GM19328 (cell line): ENCODE measurements around the gene PCCA.

Experiments
- ATAC-seq: cut with Tn5 transposase; IDR thresholded peaks from one replicate; pipeline ENCODE4 v1.9.1; 2021; ENCODE audit warnings: mild to moderate bottlenecking, moderate library complexity; ENCODE audit not compliant: unreplicated experiment

The PCCA gene

DNA sequence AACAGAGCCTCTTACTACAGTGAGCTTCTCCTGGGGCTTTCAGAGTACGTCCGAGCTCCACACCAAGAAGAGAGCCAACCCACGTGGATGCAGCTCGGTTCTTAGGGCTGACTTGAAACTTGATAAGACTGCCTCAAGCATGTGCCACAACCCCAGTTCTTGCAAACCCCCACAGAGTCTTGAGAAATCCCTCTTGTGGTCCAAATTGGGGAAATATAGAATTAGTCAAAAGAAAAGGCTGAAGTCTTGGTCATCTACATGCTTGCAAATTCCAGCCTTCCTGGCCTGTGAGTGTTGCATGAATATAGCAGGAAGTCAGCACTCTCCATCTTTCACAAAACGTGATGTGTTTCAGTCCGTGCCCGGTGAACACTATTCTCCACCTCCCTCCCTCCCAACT is 404.5 kb downstream of the PCCA start:
- ATAC-seq: no peak

DNA sequence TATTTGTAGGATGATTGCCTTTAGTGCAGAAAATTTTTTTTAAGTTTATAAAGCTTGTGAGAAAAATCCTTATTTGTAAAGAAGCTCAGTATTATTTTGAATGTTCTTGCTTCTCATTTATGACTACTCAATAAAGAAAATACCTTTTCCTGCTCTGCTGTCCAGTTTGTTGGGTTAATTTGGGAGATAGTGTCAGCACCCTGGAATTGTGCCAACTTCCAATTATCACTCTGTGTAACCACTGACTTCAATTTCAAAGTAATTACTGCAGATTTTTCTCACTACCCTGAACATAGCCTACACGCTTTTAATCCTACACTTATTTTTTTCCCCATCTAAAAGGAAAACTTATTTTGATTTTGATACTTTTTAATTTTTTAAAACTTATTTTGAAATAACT is 406.6 kb downstream of the PCCA start:
- no peak for ATAC-seq

DNA sequence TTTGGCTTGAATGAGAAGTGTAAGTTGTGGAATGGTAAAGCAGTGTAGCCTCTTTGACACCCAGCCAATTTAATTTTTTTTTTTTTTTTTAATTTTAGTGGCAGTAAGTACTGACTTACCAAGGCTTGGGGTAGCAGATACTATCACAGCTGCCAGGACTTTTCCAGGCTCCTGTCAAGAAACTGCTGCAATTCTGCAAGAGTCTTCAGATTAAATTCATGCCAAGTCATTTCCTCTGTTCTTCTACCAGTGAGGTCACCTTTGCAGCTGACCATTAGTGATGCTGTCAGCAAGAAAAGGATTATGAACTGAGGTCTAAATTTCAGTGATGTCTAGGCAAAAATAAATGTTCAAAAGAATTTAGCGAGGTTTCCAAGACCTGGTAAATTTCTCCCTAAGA is 408.5 kb downstream of the PCCA start:
- ATAC-seq: no peak

DNA sequence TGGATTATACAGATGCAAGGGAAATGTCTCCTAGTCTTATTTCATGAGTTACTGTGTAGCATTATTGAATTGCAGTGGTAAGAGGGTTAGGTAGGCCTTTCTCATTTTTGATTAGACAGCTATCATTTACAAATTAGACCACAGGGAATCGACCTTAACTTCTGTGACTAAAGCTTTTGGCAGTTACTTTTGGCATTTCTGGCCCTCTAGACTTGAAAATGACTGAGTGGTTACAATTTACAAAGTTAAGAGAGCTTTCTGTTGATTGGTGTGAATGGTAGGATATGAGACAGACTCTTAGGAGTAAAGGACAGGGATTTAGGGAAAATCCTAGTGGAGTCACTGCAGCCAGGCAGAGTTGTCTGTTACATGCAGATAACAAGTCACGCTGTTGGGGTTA is 413.6 kb downstream of the PCCA start:
- ATAC-seq: no peak

DNA sequence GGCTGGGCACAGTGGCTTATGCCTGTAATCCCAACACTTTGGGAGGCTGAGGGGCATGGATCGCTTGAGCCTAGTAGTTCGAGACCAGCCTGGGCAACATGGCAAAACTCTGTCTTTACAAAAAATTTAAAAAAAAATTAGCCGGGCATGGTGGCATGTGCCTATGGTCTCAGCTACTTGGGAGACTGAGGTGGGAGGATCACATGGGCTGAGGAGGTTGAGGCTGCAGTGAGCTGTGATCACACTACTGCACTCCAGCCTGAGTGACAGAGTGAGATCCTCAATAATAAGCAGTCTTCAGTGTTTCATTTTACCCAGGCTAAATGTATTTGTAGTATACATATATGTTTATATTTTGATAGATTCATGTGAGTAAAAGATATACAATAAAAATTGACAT is 414.7 kb downstream of the PCCA start:
- no peak for ATAC-seq

DNA sequence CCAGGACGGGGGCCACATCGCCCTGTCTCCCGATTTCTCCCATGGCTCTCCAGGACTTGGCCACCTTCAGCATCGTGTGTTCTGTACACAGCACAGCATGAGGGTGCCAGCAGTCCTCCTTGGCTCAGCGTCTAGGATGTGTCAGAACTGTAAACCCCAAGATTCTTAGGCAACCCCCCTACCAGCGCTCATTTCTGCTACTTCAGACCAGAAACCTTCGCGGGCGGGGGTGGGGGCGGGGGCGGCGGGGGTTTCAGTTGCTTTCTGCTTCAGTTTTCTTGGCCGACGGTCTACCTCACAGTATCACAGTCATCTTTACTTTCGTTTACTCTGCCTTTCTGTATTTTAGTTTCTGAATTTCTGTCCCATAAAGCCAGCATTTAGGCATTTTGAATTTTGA is 417.3 kb downstream of the PCCA start:
- peak; percentile 71 for ATAC-seq

DNA sequence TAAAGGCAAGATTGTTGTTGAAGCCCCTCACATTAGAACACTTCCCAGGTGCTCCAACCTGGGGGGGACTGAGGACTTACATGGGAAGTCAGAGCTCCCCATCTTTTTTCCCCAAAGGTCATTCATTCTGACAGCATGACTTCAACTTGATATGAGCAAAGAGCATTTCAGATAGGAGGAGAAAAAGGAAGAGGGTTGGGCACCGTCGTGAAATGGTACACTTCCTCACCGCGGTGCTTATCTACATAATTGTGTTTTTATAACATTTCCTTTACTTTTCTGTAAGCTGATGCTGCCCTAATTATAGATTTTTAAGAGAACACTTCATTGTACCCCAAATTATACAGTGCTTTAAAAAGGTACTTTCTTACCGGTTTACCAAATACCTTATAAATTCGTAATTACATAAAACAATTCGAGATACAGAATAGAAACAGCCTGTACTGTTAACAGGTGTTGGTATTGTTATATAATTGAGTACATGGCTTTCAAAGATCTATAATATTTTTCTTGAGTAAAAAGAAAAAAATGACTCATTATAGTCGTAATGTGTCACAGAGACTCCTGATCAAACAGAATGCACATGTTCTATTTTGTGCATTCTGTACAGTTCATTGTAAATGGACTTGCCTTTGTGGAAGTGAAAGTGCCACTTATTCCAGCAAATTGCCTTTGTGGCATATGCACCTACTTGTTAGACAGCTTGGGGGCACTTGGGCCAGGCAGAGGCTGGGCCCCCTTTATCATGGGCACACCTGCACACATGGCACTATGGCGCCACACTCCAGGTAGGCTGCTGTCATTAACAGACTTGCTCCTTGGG is 417.9 kb downstream of the PCCA start:
- ATAC-seq: peak; percentile 26

DNA sequence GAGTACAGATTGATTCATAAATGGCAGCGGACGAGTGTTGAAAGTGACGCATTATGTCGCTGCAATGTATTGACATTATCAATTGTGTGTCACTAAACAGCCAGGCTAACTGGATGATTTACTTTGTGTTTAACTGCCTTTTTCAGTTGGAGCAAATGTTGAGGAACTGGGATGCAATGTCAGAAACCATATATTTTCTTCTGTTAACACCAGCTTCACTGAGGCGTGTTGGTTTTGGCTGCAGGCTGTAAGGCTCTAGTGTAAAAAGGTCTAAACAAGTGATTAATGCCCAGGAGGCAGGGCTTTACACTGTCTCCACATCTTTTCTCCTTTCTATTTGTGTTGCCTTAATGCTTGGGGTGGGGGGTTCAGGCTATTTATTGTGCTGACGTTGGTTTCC is 419.6 kb downstream of the PCCA start:
- ATAC-seq: no peak

DNA sequence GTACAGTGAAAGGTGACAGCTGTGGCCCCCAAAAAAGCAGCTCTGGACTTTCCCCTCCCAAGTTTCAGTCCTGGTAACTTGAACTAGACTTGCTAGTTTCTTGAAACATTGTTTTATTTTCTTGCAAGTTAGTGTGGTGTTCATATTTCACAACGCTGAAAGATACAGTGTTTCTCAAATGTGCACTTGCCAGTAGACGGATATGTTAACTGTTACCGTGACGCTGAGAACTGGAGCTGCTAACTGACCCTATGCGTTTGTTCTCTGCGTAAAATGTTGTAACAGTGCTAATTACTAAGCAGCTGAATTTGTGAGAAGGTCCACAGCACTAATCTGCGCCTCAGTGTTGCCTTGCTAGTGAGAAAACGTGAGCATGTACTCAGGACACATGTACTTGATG is 420.1 kb downstream of the PCCA start:
- no peak for ATAC-seq

DNA sequence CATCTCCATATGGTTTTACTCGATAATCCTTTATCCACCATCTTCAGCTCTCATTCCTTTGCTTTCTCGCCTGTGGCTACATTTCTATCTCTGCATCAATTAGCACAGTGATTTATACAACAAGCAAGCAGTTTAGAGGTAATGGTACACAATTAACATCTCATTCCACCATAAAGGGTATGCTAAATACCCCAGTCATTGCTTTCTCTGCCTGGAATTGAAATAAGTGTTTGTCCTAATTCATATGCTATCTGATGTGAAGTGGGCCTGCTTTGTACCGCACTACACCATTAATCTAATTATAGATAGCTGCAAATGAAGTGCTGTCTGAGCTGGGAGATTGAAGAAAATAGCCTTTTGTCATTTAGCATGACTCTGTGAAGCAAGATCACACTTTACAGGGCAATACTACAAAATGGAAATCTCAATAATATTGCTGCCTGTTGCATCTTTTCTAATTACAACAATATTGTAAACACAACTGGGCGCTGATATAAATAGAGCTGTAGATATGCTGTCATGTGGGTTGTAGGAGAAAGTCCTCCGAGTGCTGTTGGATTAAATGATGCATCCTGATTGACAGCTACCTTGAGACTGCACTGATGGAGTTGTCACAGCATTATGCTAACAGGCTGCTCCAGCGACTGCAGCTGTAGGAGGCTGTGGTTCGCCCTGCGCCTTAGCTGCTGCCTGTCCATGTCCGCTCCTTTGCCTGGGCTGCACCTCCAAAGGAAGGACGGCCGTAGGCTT is 421.5 kb downstream of the PCCA start:
- no peak for ATAC-seq

DNA sequence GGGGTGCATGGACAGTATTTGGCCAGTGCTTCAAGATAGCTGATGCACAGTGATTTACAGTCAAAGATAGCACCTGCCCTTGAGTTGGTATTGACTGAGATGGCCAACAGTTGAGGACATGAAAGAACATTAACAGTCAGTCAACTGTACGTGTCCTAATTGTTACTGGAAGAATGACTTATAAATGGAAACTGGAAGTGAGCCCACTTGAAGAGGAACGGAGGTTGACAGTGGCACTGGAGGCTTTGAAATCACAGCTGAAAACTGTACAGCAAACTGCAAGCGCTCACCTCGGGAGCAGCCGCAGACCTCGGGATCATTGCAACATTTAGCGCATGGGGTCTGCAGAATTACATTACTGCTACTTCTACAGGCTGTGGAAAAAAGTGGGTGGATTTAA is 422.6 kb downstream of the PCCA start:
- ATAC-seq: no peak

DNA sequence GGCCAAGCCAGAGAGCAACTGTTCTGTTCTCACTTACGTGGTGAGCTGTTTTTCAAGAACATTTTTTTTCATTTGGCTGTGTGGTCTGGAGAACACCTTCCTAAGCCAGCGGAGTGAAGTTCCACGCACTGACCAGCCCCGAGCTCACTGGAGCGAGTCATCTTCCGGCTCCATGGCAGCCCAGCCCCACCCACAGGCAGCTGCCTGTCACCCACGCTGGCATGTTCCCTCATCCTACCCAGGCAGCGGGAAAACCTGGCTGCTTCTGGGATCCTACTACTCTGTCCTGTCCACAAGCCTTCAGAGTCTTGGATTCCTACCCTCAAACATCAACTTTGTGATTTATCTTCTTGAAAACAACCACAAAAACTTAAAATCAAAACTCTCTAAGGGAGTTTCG is 423.5 kb downstream of the PCCA start:
- ATAC-seq: no peak

DNA sequence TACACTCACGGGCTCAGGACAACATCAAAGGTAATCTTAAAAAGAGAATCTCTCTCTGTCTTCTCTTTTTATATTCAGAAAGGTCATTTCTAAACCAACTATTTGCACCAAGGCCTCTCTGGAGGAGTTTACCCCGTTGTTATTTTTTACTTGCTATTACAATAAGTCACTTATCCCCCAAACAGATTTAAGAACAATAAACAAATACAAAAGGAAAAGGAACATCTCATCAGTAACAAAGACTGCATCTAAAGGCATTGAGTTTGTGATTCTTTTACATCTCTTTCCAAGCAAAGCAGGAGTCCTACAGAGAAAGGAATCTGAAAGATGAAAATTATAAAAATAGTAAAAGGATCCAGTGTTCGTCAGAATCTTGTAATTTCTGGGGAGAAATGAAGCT is 424.3 kb downstream of the PCCA start:
- no peak for ATAC-seq

DNA sequence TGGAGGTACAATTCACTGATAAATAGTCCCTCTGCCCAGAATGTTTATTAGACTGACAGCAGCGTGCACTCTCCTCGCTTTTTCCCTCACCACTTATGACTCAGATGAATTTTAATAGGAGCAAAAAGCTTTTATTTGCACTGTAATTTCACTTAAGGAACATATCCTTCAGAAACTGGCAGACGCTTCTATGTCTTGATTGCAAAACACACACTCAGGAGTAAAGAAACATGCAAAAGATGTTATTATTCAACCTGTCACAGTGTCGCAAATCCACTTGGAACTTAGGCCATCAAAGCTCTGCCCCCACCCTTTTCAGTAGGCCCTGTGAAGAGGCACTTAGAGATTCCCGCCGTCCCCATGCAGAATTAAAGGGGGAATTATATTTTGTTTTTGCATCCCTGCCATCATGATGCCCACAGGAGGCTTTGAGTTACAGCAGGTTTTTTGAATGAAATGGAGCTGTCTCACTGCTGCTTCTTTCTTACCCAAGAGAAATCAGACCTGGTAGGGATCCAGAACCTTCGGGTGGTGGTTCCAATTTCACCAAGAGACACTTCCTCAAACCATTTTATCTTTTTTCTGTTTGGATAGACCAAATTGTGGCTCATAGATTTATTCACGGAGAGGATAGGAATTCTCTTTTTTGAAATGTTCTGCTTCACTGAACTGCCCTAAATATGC is 425.2 kb downstream of the PCCA start:
- ATAC-seq: no peak

DNA sequence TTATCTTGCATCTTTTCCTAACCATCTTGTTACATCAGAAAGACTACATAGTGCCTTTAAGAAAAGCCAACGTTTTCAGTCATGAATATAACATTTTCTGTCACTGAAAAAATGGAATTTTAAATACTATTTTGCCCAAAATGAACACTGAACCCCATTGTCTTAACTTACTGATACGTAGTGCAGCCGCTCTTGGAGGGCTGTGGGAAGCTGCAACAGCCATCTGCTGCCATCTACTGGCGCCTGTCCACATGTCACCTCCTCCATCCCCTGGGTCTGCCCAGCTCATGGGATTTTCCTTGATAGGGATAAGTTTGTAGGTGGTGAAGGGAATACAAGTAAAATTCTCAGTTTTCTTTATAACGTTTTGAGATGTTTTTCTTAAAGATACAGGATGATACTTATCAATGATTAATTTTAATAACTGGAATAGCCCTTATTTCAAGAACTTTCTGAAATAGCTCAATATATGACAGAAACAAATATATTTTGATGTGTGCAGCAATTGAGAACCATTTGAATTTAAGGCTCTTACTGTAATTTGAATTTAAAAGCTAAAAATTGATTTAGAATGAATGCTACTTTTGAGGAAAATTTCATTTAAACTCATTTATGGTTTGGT is 426.0 kb downstream of the PCCA start:
- ATAC-seq: peak; percentile 90

DNA sequence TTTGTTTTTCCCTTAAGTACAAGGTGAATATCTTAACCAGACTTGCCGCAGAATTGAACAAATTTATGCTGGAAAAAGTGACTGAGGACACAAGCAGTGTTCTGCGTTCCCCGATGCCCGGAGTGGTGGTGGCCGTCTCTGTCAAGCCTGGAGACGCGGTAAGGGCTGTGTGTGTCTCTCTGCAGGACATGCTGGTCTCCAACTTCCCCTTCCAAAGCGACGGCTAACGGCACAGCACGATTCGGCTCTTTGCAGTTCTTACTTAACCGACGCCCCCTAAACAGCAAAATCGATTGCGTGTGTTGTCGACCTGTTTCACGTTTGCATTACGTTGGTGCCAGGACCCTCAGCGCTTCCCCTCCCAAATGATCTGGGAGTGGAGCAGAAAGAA is 426.5 kb downstream of the PCCA start:
- no peak for ATAC-seq

DNA sequence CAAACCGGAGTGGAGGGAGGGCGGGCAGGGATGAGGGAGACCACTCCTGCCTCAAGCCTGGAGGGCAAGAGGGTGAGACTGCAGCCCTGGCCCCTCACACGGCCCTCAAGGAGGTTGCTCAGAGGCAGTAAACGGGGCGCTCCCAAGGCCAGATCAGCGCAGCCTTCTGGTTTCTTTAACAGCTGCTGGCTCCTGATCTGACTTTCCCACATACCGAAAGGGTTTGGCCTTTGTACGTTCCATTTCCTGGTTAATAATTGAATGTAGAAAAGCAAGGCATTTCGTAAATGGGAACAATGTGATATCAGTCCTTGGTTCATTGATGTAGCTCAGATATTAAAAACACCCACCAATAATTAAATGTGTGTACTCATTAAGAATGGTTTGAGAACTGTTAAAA is 428.2 kb downstream of the PCCA start:
- ATAC-seq: no peak

DNA sequence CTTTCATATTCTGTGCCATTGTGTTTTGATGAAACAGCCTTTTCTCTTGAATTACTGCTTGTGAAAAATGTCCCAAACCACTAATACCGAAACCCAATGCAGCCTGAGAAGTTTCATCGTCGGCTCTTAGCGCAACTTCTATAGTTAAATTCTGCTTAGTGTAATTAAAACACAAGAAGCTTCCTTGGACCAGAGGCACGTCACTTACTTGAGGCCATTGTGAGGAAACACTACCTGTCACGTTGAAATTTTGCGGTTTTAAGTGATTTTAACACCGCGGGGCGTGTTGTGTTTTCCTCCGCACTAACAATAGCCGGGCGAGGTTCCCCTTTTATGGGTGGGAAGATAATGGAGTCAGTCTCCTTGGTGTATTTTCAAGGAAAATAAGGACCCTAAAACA is 428.8 kb downstream of the PCCA start:
- no peak for ATAC-seq

DNA sequence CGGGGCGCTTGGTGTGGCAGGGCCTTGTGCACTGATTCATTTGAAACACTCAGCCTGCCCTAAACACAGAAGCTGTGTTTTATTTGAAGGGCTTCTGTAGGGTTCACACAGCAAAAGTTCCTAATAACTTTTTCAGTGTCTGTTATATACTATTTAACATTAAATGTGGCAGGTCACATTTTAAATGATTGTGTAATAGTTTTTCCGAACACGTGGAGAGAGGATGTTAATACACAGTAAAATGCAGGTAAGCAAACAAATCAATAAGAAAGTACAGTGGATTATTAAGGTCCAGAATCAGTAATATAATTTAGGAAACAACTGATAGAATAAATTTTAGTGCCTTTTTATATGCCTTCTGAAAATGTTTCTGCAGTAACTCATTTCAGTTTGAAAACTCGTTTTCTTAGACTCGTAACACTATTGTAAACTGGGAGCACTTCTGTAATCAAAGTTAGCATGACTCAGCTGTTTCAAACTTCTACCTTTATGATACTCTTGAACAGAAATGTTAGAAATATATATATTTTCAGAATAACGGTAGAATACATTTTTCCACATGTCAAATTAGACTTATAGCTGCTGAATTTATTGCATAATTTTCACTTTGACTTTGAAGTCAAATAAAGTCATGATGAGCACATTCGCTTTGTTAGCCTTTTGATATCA is 429.6 kb downstream of the PCCA start:
- ATAC-seq: no peak

DNA sequence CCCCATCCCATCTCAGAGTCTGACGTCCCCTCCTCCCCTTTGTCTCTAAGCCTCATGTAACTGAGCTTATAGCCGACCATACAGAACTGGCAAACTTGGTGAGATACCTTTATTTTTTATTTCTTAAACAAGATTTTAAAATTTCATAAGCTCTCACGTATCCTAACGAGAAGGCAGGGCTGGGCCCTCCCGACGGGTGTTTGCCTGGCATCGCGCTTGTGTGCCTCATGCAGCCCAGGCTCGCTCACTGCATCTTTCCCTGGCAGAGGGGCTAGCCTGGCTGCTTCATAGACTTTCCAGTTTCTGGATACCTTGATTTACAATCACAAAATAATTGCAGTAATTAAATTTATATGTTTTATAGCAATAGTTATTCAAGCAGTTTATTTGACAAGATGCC is 430.7 kb downstream of the PCCA start:
- no peak for ATAC-seq
